Cardiac atrium fibroblast (primary cell): ENCODE measurements around the gene TRAFD1. TPM values are rescaled to one million over a fixed set of nuclear protein-coding genes. Genes with fewer than 3 reads are reported as not detected.

Experiments
- total RNA-seq: library from RNA; depleted of rRNA; stranded (reverse); fragments of >200 nt; gene quantifications from 2 replicates; pipeline ENCODE4 v1.2.3, GENCODE V29; 2015

The TRAFD1 gene, protein sequence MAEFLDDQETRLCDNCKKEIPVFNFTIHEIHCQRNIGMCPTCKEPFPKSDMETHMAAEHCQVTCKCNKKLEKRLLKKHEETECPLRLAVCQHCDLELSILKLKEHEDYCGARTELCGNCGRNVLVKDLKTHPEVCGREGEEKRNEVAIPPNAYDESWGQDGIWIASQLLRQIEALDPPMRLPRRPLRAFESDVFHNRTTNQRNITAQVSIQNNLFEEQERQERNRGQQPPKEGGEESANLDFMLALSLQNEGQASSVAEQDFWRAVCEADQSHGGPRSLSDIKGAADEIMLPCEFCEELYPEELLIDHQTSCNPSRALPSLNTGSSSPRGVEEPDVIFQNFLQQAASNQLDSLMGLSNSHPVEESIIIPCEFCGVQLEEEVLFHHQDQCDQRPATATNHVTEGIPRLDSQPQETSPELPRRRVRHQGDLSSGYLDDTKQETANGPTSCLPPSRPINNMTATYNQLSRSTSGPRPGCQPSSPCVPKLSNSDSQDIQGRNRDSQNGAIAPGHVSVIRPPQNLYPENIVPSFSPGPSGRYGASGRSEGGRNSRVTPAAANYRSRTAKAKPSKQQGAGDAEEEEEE
- 31.6 and 40.2 TPM in 2 replicates for total RNA-seq

DNA sequence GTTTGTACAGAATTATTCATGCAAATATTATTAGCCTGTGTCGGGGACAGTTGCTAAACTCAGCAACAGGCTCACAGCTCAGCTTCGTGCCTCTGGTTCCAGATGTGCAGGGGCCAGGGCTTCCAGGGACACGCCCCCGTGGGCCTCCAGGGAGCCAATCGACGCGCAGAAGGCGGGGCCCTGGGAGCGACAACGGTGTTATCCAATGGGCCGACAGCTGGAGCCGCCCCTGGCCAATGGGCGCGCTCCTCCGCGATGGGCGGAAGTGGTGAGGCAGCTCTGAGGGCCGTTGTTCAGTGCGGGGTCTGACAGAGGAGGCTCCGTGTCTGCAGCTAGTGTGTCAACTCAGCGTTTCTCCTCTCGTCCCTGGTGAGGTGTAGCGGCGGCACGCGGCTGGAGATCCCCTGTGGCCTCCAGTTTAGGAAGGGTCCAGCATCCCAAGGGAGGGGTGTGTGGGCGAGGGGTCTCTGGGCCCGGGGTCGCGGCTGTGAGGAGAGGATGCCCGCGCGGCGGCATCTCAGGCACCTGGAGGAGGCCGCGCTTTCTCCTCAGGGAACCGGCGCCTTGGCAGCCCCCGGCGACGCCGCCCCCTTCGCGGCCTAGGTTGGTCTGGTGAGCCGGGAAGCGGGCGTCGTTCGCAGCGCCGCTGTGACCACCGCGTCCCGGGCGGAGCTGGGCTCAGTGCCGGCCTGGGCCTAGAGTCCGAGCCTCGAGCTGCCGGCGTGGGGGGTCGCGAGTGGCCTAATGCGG, at the start of gene TRAFD1:
TRAFD1 (plus strand) TSS at position 311 of the 750 bp plus-strand sequence. CDS start 4,963 bp downstream, outside the sequence.

DNA sequence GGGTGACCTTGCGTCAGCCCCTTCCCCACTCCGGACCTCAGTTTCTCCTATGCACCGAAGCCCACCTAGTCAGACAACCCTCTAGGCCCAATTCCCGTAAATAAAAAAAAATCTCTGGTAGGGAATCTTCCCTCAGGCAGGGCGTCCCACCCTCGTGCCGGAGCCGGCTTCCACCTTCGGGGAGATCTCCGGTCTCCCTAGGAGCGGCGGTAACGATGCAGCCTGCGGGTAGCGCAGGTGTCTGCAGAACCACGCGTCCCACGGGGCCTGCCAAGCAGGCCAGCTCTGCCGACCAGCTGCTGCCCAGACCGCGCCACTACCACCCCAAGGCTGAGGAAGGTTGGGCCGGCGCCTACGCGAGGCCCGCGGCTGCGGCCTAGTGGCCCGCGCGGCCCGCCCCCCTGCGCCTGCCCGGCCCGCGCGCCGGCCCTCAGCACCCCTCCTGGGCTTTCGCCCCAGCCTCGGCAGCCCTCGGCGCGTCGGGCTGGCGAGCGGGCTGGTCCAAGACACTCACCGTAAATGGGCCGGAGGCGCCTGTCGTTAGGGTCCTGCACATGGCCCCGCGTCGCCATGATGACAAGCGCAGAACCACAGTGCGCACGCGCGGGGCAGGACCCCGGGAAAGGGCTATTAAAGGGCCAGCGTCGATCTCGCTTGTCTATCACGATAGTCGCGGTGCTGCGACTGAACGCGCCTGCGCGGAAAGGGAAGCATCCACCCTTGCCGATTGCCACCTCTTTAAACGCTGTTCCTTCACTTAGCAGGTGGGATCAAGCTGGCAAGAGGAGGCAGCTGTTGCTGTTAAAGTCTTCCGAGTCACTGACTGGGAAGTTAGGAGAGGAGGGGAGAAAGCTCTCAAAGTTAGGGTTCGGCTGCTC, 16.9 kb upstream of the TRAFD1 start, which contains the start of gene NAA25:
NAA25 (minus strand) TSS at position 582 of the 878 bp plus-strand sequence; CDS start at position 572, 10 bp downstream.

Other genes starting within 250 kb of the TRAFD1 start
- gene TMEM116, start 112.4 kb upstream of the TRAFD1 start, total RNA-seq, result 5.2 TPM in 2 replicates
- gene ERP29, start 112.1 kb upstream of the TRAFD1 start, total RNA-seq, result 41.6 and 47.1 TPM in 2 replicates
- 10.0 and 13.0 TPM in 2 replicates for gene NAA25, start 16.8 kb upstream of the TRAFD1 start, total RNA-seq